Stimulated activated CD8-positive, alpha-beta memory T cell treated with anti-CD3 and anti-CD28 coated beads, Interleukin-15, amount 100 ng/mL, for 1 hour (primary cell): ENCODE results near the gene WDR49.

ENCODE experiments used
- DNase-seq: peaks from one replicate; pipeline ENCODE4 v3.0.0-alpha.2; 2020; ENCODE audit warnings: low read depth

Gene WDR49

DNA sequence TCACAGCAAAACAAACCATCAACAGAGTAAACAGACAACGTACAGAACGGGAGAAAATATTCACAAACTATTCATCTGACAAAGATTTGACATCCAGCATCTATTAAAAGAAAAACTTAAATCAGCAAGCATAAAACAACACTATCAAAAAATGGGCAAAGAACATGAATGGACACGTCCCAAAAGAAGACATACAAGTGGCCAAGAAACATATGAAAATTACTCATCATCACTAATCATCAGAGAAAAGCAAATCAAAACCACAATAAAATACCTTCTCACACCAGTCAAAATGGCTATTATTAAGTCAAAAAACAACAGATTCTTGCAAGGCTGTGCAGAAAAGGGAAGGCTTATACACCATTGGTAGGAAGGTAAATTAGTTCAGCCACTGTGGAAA lies 166.2 kb downstream of the WDR49 start:
- no peak for DNase-seq

GRCh38 chr3:167484551-167484950 lies 169.2 kb downstream of the WDR49 start:
- DNase-seq: no peak

GRCh38 chr3:167483708-167484475 lies 169.8 kb downstream of the WDR49 start:
- DNase-seq: no peak

DNA sequence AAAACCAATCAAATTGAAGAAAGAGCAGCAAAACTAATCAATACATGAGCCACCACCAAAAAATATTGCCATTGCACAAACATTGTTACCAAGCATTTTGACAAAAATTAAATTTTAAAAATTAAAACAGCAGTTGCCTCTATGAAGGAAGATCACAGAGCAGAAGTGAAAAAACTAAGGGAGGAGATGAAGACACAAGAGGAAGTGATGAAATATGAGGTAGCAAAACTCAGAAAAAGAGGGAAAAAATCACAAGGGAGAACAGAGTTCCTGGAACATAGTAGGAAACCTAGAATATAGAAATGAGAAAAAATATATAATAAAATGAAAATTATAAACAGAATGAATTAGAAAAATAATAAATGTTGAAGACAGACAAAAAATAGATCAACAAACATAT lies 172.6 kb downstream of the WDR49 start:
- DNase-seq: no peak

GRCh38 chr3:167480748-167481147 lies 173.0 kb downstream of the WDR49 start:
- no peak for DNase-seq

DNA sequence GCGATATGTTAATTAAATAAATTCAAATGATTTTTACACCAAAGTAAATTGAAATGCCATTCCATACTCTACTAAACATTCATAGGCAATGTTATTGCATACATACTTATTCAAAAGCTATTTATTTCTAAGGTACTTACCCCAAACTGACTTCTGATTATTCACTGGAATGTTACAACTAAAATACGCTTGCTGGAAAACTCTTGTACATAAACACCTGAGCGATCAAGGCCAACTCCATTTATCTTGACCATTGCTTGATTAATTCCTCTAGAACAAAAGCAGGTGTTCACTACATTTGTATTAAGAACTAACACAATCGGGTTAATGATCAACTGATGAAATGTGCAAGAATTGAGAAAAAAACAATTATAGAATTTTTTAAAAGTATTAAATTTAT lies 179.9 kb downstream of the WDR49 start, which contains the start of gene SERPINI2:
SERPINI2 (minus strand) TSS at position 180 of the 400 bp plus-strand sequence. CDS start 2,208 bp downstream, outside the sequence.
- no peak for DNase-seq

DNA sequence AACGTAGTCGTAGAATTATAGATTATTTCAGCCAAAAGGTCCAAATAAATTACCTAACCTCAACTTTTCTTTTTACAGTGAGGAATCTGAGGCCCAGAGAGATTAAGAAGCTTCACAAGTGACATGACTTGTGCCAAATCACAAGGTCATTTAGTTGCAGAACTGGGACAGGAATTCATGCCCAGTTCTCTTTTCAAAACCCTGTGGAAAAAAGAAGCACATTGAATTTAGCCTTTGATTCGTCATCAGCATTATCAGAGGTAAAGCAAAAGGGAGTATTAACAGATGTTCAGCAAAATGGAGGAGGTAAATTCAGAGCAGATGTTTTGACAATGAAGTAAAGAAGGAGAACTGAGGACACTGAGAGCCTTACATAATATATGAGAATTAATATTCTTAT lies 184.4 kb downstream of the WDR49 start:
- DNase-seq: no peak

- no peak for DNase-seq
These were observed 185.7 kb downstream of the WDR49 start for GRCh38 chr3:167467848-167468611.

DNA sequence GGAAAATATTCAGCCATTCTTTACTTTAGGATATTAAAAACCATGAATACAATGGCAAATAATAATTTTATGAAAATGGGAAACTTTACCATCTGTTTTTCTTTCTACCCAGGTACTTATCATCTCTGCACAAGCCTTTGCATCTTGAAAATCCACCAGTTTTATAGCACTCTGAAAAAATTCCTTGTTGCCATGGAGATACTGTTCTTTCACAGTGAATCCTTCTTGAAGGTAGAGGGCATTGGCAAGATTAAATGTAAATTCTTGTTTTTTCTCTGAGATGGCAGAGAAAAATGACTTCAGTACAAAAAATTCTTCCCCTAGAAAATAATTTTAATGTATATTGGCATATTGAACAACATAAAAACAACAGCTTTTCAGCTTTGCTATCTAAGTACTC lies 186.8 kb downstream of the WDR49 start:
- no peak for DNase-seq

GRCh38 chr3:167456157-167456799 lies 197.5 kb downstream of the WDR49 start:
- DNase-seq: no peak

GRCh38 chr3:167453815-167454214 lies 199.9 kb downstream of the WDR49 start:
- DNase-seq: no peak

DNA sequence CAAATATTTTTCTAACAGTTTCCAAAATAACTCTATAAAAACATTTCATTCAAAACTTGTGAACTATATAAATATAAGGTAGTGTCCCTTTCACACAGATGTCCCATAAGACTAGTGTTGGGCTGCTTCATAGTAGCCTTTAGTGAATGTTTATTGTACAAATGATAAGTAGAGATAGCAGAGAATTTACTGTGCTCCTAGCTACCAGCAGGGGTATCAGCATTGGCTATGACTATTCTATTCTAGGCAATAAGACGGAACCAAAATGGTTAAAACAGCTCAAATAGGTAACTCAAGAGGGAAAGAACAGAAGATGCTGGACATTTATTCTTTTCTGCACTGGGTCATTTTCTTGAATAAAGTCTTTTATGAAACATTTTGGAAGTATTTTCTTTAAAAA lies 202.5 kb downstream of the WDR49 start:
- no peak for DNase-seq

DNA sequence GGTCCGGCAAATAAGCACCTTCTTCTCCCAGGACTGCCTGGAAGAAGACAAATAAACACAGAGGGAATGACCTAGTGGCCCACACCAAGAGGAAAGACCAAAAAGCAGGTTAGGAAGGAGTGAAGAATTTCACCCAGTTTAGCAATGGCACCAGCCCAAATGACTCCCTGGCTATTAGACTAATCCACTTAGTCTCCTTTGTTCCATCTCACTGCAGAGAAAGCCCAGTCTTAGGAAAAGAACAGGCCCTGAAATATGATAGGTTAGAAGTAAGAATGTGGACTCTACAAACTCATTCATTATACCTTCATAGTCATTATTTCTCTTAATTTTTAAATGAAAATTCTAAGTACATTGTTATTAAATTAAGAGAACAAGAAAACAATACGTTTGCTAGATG lies 203.1 kb downstream of the WDR49 start:
- DNase-seq: no peak

DNA sequence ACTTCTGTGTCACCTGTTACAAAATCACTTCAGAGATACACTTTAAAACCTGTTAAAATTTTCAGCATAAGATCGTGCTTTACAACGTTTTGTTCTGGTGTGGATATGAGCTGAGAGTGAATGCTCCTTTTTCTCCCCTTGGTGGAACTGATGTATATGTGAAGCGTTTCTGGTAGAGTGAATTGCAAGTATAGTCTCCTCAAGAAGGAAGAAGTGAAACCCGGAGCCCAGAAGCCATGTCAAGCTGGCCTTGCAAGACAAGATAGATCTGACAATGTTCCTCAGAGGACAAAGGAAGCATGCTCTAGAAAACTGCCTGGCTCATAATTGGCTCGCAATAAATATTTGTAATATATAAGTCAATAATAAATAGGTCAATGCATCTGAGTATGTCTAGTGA lies 203.5 kb downstream of the WDR49 start:
- DNase-seq: no peak

GRCh38 chr3:167445491-167445890 lies 208.3 kb downstream of the WDR49 start:
- no peak for DNase-seq

DNA sequence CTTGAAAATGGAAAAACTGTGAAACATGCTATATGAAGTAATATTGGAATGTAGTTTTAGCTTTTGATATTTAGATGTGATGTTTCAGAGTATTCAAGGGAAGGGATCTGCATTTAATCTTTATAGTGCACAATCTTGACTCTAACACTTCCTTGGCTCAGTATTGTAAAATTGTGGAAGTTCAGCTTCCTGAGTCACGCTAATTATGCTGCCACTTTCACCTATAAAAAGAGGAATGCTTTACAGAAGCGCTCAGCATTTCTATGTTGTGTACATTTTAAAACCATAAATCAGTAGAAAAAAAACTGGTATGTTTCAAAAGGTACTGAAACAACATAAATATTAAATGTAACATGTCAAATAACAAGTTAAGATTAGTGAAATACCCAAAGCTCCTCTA lies 212.5 kb downstream of the WDR49 start:
- DNase-seq: no peak

DNA sequence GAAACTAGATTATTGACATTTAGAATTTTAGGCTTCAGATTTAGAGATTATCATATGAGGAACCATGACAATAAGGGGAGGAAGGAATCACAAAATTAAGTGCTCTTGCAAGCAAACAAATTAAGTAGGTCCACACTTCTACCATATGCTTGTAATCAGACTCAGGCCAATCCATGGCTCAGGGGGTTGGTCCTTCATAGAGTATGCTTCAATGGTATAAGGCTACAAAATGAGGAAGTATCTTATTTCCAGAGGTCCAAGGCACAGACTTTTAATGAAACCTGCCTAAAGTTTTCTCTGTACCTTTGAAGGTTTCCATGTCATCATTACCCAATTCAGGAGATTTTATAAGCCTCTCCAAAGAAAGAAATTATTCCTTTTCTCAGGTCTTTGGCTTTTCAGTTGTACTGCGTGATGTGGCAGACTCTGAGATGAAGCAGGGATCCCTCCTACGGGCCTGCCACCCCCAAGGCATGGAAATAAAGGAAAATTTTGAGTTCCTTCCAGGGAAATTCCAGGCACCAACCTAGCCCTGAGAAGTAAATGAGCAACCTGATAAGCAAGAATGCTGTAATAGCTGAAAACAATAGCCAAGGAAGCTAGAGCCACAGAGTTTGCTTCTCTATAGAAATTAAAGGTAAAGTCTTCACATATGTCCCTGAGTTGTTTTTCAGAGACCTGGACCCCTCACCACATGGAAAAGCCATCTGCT lies 216.2 kb downstream of the WDR49 start:
- no peak for DNase-seq
